ACC112 (cell line): Measurements from ENCODE around the gene MSI1.

Experiments used
- H2AFZ ChIP-seq: fragments of 200-600 bp; sonication (generic); one replicate; pipeline ENCODE4 v1.6.0; 2017; ENCODE audit warnings: antibody characterized with exemption, low read length; ENCODE audit not compliant: unreplicated experiment
- H3K27ac ChIP-seq: fragments of 200-600 bp; sonication (generic); 2 replicates; pipeline ENCODE4 v1.5.1; 2014; ENCODE audit warnings: low read depth, mild to moderate bottlenecking, antibody characterized with exemption, low read length, moderate library complexity
- H3K27me3 ChIP-seq: fragments of 200-600 bp; sonication (generic); 2 replicates; pipeline ENCODE4 v1.6.1; 2014; ENCODE audit warnings: mild to moderate bottlenecking, antibody characterized with exemption, low read length, moderate library complexity, mixed read lengths; ENCODE audit not compliant: insufficient read depth
- H3K36me3 ChIP-seq: fragments of 200-600 bp; sonication (generic); 2 replicates; pipeline ENCODE4 v1.6.1; 2016; ENCODE audit warnings: mild to moderate bottlenecking, antibody characterized with exemption, low read length, moderate library complexity, mixed read lengths; ENCODE audit not compliant: insufficient read depth
- H3K4me1 ChIP-seq: fragments of 200-600 bp; sonication (generic); one replicate; pipeline ENCODE4 v1.6.1; 2016; ENCODE audit warnings: low read length, mixed read lengths; ENCODE audit not compliant: insufficient read depth, unreplicated experiment, control insufficient read depth
- H3K4me3 ChIP-seq: fragments of 200-600 bp; sonication (generic); 2 replicates; pipeline ENCODE4 v1.5.1; 2014; ENCODE audit warnings: mild to moderate bottlenecking, low read depth, low read length
- H3K79me2 ChIP-seq: fragments of 200-600 bp; sonication (generic); one replicate; pipeline ENCODE4 v1.6.0; 2016; ENCODE audit warnings: low read length; ENCODE audit not compliant: control insufficient read depth, unreplicated experiment, insufficient read depth

MSI1 gene

DNA sequence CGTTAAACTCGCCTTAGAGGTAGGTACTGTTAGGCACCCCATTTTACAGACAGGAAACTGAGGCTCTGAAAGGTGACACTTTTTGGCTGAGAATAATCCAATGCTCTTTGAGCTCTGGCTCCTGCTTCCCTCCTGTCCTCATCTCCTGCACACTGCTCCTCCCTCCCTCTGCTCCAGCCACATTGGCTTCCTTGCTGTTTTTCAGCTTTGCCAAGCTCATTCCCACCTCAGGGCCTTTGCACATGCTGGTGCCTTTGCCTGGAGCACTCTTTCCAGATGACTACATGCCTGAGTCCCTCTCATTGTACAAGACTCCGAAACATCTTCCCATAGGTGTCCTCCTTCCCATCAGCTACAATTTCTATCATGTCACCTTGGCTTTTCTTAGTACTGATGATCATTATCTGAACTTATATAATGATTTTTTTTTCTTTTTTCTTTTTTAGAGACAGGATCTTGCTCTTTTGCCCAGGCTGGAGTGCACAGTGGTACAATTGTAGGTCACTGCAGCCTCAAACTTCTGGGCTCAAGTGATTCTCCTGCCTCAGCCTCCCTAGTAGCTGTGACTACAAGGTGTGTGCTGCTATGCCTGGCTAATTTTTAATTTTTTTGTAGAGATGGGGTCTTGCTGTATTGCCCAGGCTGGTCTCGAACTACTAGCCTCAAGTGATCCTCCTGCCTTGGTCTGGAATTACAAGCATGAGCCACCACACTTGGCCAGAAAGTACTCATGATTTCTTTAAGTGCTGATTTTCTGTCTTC is 15.2 kb downstream of the MSI1 start:
- H3K79me2 ChIP-seq = no peaks in the 10 kb centered on the region
- H2AFZ ChIP-seq = no peak overlapping the region
- no peaks in the 10 kb centered on the region for H3K27me3 ChIP-seq
- no peaks in the 10 kb centered on the region for H3K4me1 ChIP-seq
- H3K4me3 ChIP-seq = no peak overlapping the region
- no peaks in the 10 kb centered on the region for H3K36me3 ChIP-seq
- H3K27ac ChIP-seq = no peak overlapping the region

DNA sequence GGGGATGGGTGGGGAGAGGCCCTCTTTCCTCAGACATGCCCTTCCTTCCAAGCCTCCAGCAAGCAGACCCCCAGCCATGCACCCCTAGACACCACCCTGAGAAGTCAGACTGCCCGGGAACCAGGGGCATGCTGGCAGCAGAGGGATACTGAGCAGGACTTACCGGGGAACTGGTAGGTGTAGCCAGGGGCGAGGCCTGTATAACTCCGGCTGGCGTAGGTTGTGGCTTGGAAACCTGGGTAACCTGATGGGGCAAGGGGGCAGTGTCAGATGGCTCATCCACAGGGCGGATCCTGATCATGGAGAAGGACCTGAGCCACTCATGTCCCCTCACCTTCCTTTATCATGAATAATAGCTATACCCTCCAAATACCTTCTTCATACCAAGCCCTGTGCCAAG is 15.8 kb downstream of the MSI1 start:
- no peak overlapping the region for H3K4me3 ChIP-seq
- no peaks in the 10 kb centered on the region for H3K36me3 ChIP-seq
- H3K27me3 ChIP-seq = no peaks in the 10 kb centered on the region
- no peaks in the 10 kb centered on the region for H3K79me2 ChIP-seq
- no peak overlapping the region for H3K27ac ChIP-seq
- H2AFZ ChIP-seq = no peak overlapping the region
- H3K4me1 ChIP-seq = no peaks in the 10 kb centered on the region

DNA sequence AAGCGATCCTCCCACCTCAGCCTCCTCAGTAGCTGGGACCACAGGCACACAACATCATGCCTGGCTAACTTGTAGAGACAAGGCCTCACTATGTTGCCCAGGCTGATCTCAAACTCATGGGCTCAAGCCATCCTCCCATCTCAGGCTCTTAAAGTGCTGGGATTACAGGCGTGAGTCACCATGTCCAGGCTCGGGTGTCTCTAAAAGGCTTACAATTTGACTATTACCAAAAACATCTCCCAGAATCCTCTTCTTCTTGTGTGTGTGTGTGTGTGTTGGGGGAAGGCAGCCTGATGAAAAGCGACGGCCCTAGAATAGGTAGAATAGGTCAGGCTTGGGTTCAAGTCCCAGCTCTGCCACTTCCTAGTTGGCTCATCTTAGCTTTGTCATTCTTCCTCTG is 16.8 kb downstream of the MSI1 start:
- no peak overlapping the region for H3K27ac ChIP-seq
- no peak overlapping the region for H3K4me3 ChIP-seq
- no peaks in the 10 kb centered on the region for H3K27me3 ChIP-seq
- H3K79me2 ChIP-seq = no peaks in the 10 kb centered on the region
- H3K36me3 ChIP-seq = no peaks in the 10 kb centered on the region
- no peaks in the 10 kb centered on the region for H3K4me1 ChIP-seq
- H2AFZ ChIP-seq = no peak overlapping the region

DNA sequence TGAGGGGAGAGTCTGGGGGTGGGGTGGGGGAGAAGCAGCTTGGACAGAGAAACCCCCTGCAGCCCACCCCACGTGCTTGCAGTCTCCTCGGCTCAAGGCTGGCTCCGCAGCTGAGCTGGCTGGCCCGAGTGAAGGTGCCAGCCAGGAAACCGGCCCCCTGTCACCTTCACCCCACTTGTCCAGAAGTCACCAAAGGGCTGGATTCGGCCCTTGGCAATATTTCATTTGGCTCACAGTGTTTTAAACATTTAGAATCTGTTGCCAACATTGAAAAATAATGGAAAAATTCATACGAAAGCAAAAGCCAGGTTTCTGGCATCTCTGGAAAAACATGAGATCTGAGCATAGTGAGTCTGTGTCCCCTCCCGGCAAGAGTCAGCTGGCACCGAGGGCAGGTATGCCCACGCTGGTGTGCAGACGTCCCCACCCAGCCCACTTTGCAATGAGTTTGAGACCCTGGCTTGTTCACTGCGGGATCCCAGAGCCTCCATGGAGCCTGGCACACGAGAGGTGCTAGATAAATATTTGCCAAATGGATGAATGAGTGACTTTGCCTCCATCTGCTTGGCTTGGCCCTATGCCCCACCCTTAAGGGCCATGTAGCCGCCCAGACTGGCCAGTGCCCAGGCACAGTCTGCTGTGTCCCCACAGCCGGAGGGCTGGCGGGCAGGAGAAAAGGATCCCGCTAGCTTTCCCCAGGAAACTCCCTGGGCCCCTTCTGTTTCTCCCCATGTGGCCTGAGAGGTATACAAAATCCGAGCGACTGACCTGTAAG is 18.2 kb downstream of the MSI1 start:
- Histone ChIP-seq H3K4me1 (no peaks in the 10 kb centered on the region), H3K36me3 (no peaks in the 10 kb centered on the region), H2AFZ (no peak overlapping the region), H3K27me3 (no peaks in the 10 kb centered on the region), H3K27ac (no peak overlapping the region), H3K79me2 (no peaks in the 10 kb centered on the region), H3K4me3 (no peak overlapping the region)

DNA sequence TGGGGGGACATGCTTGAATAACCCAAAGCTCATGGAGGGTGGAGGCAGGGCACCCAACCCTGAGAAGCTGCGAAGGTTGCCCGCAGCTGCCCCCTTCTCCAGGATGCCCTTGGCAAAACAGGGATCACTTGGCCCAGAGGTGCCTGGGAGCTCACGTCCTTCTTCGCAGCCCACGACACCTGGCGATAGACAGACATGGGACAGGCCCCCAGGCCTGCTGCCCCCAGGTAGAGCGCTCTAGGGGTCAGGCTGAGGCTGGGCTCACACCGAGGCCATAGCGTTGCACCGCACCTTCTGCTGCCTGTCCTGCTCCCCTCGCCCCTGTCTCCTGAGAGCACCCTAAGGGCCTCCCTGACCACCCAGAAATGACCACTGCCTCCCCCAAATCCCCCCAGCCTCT is 21.2 kb downstream of the MSI1 start:
- no peaks in the 10 kb centered on the region for H3K27me3 ChIP-seq
- no peak overlapping the region for H2AFZ ChIP-seq
- no peak overlapping the region for H3K4me3 ChIP-seq
- no peaks in the 10 kb centered on the region for H3K4me1 ChIP-seq
- no peak overlapping the region for H3K27ac ChIP-seq
- H3K79me2 ChIP-seq = no peaks in the 10 kb centered on the region
- H3K36me3 ChIP-seq = no peaks in the 10 kb centered on the region

DNA sequence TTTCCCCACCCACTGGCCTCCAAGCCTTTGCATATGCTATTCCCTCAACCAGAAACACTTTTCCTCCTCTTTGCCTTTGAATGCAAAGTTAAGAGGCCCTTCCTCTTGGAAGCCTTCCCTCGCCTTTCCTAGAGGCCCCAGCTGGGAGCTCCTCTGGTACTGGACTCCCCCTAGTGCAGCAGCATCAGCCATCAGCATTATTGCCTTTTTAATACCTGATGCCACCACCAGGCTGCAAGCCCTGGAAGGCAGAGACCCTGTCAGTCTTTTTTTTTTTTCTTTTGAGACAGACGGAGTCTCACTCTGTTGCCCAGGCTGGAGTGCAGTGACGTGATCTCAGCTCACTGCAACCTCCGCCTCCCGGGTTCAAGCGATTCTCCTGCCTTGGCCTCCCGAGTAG is 22.3 kb downstream of the MSI1 start:
- Histone ChIP-seq H3K36me3 (no peaks in the 10 kb centered on the region), H3K27ac (no peak overlapping the region)

DNA sequence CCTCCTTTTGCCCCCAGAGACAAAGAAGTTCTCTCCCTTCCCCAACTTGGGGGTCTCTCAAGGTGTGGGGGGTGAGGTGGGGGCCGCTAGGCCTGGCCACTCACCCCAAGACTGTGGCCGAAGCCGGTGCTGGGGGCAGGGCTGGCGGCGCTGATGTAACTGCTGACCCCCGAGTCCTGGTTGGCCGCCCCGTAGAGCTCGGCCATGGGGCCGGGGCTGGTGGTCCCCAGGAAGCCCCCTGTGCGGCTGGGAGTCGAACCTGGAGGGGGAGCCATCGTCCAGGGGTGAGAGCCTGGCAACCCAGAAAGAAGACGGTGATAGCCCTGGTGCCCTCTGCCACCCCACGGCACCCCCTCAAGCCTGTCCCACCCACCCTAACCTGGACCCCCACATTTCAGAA is 22.9 kb downstream of the MSI1 start:
- no peaks in the 10 kb centered on the region for H3K79me2 ChIP-seq
- H3K4me1 ChIP-seq = no peaks in the 10 kb centered on the region
- no peak overlapping the region for H3K27ac ChIP-seq
- no peaks in the 10 kb centered on the region for H3K36me3 ChIP-seq
- H3K27me3 ChIP-seq = no peaks in the 10 kb centered on the region
- H2AFZ ChIP-seq = no peak overlapping the region
- no peak overlapping the region for H3K4me3 ChIP-seq

More for the DNA sequence above, 22.3 kb downstream of the MSI1 start:
- Histone ChIP-seq H3K4me1 (no peaks in the 10 kb centered on the region), H3K4me3 (no peak overlapping the region), H3K27me3 (no peaks in the 10 kb centered on the region), H3K79me2 (no peaks in the 10 kb centered on the region), H2AFZ (no peak overlapping the region)

DNA sequence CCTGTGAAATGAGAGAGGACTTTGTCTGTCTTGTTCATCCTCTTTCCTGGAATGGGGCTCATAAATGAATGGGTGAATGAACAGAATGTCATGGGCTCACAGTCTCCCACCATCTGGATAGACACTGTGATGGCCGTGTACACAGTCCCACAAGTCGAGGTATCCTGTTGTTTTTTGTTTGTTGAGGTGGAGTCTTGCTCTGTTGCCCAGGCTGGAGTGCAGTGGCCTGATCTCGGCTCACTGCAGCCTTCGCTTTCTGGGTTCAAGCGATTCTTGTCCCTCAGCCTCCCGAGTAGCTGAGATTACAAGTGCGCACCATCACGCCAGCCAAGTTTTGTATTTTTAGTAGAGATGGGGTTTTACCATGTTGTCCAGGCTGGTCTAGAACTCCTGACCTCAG is 25.3 kb downstream of the MSI1 start:
- no peak overlapping the region for H3K27ac ChIP-seq
- H3K27me3 ChIP-seq = no peaks in the 10 kb centered on the region
- H2AFZ ChIP-seq = no peak overlapping the region
- no peak overlapping the region for H3K4me3 ChIP-seq
- H3K79me2 ChIP-seq = no peaks in the 10 kb centered on the region
- H3K4me1 ChIP-seq = no peaks in the 10 kb centered on the region
- no peaks in the 10 kb centered on the region for H3K36me3 ChIP-seq

DNA sequence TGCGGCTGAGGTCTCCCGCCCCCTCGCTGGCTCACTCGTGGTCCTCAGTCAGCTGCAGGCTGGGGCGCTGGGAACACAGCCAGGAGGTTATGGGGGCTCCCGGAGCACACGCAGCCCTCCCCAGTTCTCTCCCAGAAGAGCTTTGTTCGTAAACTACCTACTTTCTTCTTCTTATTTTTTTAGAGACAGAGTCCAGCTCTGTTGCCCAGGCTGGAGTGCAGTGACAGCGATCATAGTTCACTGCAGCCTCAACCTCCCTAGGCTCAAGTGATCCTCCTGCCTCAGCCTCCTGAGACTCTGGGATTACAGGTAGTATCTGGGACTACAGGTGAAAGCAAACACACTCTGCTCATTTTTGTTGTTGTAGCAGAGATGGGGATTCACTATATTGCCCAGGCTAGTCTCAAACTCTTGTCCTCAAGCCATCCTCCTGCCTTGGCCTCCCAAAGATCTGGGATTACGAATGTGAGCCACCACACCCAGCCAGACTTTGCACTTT is 25.9 kb downstream of the MSI1 start:
- Histone ChIP-seq H3K79me2 (no peaks in the 10 kb centered on the region), H3K36me3 (no peaks in the 10 kb centered on the region), H3K27ac (no peak overlapping the region), H3K4me3 (no peak overlapping the region), H3K4me1 (no peaks in the 10 kb centered on the region), H3K27me3 (no peaks in the 10 kb centered on the region), H2AFZ (no peak overlapping the region)

DNA sequence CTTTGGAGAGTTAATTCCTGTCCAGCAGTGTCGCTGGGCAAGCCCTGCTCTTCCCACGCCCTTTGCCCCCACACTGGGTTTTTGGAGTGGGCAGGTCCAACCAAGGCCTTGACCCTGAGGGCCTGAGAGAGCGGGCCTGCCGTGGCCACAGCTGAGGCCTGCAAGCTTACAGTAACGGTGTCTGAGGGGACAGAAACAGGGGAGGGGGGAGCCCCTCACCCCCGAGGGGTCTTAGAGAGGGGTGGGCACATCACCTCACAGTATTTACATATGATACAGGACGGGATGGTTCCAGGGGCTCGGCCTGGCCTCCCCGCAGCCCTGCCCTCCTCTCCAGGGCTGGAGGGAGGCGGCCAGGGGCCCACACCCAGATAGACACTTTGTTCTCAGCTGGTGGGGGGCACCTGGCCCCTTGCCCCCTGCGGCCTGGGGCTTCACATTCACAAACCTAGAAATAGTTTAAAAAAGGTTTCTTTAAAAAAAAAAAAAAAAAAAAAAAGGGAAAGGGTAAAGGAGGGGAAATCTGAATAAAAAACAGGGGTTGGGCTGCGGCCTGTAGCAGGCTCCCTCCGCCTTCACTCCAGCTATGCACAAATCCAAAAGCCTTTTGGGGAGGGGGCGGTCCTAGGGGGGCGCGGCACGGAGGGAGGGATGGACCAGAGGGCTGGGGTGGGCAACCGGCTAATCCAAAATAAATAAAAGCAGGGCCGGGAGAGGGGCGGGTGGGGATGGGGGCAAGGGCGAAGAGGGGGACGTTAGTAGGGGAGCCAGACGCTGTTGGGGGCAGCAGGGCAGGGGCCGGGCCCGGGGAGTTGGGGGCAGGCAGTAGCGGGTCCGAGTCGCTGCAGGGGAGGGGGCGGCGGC is 26.6 kb downstream of the MSI1 start:
- Histone ChIP-seq H3K79me2 (no peaks in the 10 kb centered on the region), H3K27me3 (peaks cover 5% of the 10 kb centered on the region; the same call in 1 of the 2 replicates), H3K4me1 (no peaks in the 10 kb centered on the region), H2AFZ (no peak overlapping the region), H3K36me3 (no peaks in the 10 kb centered on the region), H3K27ac (no peak overlapping the region), H3K4me3 (no peak overlapping the region)
